WI38 (cell line): ENCODE data around the gene MAP3K9.

Experiments
- H3K4me3 ChIP-seq: 2 replicates; pipeline ENCODE4 v1.5.1; 2011; ENCODE audit warnings: low read depth, mild to moderate bottlenecking, control low read depth, low read length
- TF ChIP-seq, protein P1 (sequence below): IDR thresholded peaks from 2 replicates; pipeline ENCODE4 v1.5.1; 2012; ENCODE audit warnings: low read depth, mild to moderate bottlenecking, control low read depth, low read length

Gene MAP3K9

DNA sequence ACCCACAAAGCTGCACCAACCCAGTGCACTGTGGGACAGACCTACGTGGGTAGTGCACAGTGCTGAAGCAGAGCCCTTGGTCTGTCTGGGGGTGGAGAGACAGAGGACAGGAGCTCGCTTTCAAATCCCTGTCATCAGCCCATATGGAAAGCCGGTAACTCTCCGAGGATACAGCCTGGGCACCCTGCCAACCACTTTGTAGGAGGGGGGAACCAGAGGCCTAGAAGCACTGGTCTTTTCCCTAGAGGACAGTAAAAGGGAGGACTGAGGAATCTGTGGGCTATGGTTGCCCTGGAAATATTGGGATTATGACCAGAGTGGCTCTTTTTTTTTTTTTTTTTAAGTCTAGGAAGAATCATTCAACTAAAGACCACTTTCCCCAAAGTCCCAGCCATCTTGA, 74.3 kb downstream of the MAP3K9 start:
- TF ChIP-seq, protein P1, sequence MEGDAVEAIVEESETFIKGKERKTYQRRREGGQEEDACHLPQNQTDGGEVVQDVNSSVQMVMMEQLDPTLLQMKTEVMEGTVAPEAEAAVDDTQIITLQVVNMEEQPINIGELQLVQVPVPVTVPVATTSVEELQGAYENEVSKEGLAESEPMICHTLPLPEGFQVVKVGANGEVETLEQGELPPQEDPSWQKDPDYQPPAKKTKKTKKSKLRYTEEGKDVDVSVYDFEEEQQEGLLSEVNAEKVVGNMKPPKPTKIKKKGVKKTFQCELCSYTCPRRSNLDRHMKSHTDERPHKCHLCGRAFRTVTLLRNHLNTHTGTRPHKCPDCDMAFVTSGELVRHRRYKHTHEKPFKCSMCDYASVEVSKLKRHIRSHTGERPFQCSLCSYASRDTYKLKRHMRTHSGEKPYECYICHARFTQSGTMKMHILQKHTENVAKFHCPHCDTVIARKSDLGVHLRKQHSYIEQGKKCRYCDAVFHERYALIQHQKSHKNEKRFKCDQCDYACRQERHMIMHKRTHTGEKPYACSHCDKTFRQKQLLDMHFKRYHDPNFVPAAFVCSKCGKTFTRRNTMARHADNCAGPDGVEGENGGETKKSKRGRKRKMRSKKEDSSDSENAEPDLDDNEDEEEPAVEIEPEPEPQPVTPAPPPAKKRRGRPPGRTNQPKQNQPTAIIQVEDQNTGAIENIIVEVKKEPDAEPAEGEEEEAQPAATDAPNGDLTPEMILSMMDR = no peak
- no peak overlapping the region for H3K4me3 ChIP-seq

DNA sequence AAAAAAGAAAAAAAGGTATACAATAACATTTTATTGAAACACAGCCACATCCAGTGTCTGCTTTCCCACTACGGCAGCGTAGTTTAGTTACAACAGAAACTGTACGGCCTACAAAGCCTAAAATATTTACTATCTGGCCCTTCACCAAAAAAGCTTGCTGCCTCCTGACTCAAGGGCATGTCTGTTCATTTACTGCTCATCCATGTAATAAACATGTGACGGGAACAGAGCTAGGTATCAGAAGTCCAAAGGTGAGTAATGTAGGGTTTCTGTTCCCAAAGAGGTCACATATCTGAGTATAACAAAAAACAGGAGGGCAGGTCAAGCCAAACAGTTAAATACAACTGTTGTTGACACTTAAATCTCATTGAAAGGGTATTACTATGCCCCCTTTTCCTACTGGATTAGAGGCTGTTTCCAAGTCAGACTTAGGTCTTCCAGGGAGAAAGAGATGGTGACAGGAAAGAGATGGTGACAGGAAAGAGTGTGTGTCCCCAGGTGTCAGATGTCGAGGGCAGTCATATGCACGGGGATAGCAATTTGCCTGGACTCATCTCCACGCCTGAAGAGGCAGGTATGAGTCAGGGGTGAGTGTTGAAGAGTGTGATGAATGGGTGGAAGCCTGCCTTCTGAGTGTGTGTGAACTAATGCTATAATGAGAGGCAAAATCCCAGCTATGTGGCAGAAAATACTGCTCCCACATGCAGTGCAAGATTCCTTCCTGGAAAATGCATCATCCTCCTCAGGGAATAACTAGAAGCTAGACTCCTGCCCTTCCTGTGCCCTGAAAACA, 77.7 kb downstream of the MAP3K9 start:
- H3K4me3 ChIP-seq = no peak overlapping the region
- TF ChIP-seq, protein P1 = no peak

DNA sequence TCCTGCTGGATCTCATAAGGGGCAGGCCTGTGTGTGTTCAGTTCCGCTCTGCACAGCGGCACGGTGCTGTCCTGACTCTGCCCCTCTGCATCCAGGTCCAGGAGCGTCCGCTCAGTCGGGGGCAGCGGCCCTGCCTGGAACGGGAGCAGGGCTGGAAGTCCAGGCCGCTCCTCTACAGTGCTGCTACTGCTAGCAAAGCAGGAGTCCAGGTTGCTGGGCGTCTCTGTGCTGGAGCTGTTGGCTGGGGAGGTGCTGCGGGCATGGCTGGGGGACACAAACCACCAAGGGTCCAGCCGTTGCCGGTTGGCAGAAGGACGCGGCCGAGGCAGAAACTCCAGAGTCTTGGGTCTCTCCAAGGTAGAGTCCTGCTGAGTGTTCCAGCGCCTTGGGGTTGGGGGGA, 78.9 kb downstream of the MAP3K9 start:
- no peak overlapping the region for H3K4me3 ChIP-seq
- TF ChIP-seq, protein P1 = no peak

GRCh38 chr14:70726651-70727375, 82.5 kb downstream of the MAP3K9 start:
- no peak overlapping the region for H3K4me3 ChIP-seq
- TF ChIP-seq, protein P1 = no peak

- no peak overlapping the region for H3K4me3 ChIP-seq
These were observed 84.4 kb downstream of the MAP3K9 start for GRCh38 chr14:70724944-70725343.

DNA sequence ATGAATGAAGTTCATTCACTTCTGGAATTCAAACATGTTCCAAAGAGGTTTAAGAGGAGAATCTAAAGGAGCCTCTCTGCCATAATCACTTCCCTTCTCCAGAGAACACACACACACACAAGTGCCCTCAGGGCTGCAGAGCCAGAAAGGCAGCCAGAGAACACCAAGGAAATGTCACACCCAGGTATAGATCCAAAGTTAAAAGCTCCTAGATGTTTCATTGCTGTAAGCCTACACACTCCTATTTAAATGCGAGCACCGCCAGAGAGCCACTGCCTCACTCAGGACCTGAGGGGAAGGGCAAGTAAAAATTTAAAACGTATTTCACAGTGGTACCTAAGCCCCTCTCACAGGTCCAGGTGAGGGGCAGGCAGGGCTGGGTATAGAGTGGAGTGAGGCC, 85.2 kb downstream of the MAP3K9 start:
- no peak overlapping the region for H3K4me3 ChIP-seq
- TF ChIP-seq, protein P1 = no peak

More at GRCh38 chr14:70724944-70725343, 84.4 kb downstream of the MAP3K9 start:
- TF ChIP-seq, protein P1 = no peak

- TF ChIP-seq, protein P1 = no peak
- H3K4me3 ChIP-seq = no peak overlapping the region
These were observed 86.0 kb downstream of the MAP3K9 start for GRCh38 chr14:70723276-70723675.
